HG03097 (cell line): ENCODE measurements around the gene DLG1.
"Not testable (repeated sequence)": the region's sequence is repeated elsewhere in the genome, so short reads cannot be mapped to it uniquely, and the experiment has no call there.

Source experiments
- ATAC-seq: cut with Tn5 transposase; IDR thresholded peaks from one replicate; pipeline ENCODE4 v1.9.1; 2021; ENCODE audit not compliant: unreplicated experiment, low FRiP score

The DLG1 gene

DNA sequence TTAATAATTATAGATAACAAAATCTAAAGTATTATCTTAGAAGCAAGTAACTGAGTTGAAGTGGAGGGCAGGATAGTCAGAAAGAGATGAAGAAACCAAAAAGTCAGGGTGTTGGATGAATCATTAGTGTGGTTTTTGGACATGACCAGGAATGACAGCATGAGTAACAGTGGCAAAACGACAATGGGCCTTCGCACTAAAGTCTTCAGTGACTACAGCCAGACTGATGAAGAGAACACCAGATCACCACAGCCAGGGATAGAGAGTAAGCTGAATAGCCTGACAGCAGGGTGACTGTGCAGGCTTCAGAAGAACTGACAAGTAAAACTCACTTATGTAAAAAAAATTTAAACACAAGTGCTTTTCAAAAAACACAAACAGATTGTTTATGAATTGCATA lies 172.8 kb downstream of the DLG1 start:
- ATAC-seq = no peak

DNA sequence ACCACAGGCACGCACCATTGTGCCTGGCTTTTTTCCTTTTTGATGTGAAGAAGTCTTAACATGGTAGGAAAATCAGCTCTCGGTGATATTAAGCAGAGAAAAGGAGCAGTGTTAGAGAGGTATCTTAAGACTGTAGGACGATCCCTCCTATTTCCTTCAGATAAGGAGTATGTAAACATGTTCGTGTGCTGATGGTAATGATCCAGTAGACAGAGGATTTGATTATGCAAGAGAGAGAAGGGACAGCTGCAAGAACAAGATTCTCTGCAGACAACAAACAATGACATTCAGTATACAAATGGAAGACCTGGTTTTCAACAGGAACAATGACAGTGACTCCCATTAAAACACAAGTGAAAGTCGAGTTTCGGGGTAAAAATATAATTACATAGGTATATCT lies 173.7 kb downstream of the DLG1 start:
- no peak for ATAC-seq

DNA sequence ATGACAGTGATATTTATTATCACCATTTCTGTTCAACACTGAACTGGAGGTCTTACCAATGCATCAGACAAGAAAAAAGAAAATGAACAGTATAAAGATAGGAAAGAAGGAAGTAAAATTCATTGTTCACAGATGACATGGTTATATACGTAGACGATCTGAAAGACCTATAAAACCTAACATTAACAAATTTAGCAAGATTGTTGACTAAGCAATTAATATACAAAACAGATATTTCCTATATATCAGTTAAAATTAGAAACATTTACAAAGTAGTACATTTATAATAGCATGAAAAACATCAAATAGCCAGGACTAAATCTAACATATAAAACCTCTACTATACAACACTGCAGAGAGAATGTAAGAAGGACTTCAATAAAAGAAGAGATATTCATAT lies 176.0 kb downstream of the DLG1 start:
- ATAC-seq = no peak

DNA sequence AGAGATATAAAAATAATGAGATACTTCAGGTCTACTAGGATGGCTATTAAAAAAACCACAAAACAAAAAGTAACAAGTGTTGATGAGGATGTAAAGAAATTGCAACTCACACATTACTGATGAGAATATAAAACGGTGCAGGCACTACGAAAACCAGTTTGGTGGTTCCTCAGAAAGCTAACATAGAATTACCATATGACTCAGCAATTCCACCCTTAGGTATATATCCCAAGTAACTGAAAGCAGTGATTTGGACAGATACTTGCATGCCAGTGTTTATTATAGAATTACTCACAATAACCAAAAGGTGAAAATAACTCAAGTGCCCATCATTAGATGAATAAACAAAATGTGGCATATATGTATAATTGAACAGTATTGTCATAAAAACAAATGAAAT lies 181.3 kb downstream of the DLG1 start:
- ATAC-seq = no peak

- ATAC-seq = no peak
Observed at GRCh38 chr3:197114007-197114406, 184.4 kb downstream of the DLG1 start.

GRCh38 chr3:197111685-197112084 lies 186.7 kb downstream of the DLG1 start:
- ATAC-seq = no peak

GRCh38 chr3:197105786-197106185 lies 192.6 kb downstream of the DLG1 start:
- ATAC-seq = no peak

DNA sequence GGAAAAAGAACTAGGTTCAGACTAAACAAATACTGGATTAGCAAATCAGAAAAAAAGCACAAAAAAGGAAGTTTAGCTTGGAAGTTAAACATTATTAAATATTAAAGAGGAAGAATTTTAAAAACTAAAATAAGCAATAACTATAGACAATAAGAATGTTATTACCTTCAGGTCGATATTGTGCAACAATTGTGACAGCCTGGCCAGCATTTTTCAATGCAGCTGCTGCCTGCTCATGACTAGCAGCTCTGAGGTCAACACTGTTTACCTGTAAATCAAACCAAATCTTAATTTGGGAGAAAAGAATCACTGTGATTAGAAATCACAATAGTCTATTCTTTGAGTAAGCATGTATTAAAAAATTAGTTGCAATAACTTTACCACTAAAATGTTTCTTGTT lies 193.7 kb downstream of the DLG1 start:
- no peak for ATAC-seq

- no peak for ATAC-seq
Observed at GRCh38 chr3:197103766-197104165, 194.6 kb downstream of the DLG1 start.

DNA sequence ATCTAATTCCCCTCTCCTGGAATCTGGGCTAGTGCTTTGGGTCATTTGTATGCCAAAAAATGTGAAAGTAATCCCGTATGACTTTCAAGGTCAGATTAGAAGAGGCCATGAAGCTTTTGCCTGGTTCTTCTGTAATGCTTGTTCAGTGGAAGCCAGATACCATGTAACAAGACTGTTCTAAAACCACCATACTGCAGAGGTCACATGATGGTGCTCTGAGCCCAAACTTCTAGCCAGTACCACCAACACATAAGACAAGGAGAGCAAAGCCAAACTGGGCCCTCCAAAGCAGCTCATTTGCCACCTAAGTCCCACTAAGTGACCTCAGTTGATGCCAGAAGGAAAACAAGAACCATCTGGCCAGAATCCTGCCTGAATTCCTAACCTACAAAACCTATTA lies 204.5 kb downstream of the DLG1 start:
- no peak for ATAC-seq

DNA sequence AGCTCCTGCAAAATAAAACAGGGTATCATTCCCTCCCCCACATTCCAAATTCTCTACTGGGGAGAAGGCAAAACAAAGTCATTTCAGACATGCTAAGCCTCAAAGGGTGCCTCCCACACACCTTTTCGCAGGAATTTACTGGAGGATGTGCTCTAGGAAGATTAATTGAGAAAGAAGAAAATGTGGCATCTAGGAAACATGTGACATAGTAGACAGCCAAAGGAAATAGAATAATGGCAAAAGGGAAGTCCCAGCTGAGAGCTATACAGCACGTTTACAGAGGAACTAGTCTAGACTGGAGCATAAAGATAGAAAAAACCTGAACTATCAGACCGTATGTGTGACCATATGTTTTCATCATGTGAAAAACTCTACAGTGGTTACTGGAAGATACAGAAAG lies 210.0 kb downstream of the DLG1 start:
- ATAC-seq = no peak

- no peak for ATAC-seq
Observed at GRCh38 chr3:197085137-197085536, 213.3 kb downstream of the DLG1 start.

DNA sequence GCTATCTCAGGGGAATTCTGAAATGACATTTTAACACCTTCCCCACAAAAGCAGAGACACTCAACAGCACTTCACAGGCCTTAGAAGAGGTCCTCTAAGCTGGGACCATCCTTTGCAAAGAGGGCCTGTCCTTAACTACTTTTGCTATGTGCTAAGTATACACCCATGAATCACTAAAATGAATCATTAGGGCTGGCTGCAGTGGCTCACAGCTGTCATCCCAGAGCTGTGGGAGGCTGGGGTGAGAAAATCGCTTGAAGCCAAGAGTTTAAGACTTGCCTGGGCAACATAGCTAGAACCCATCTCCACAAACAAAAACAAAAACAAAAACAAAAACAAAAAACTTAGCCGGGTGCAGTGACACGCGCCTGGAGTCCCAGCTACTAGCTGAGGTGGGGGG lies 214.9 kb downstream of the DLG1 start:
- ATAC-seq = no peak

DNA sequence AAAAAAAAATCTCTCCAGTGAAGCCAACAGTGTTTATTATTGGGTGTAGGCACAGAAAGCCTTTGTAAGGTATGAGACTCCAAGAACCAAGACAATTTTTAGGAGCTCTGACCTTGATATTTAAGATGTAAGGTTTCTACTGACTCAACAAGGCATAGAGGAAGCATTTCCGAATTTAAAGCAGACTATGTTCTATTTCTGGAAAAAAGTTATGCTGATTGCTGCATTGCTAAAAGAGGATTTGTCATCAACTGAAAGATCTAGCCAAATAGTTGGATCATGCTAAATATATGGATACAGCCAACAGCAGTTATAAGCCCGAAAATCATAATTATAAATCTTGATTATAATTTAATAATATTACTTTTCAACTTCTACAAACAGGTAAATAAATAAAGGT lies 215.5 kb downstream of the DLG1 start:
- ATAC-seq = no peak

DNA sequence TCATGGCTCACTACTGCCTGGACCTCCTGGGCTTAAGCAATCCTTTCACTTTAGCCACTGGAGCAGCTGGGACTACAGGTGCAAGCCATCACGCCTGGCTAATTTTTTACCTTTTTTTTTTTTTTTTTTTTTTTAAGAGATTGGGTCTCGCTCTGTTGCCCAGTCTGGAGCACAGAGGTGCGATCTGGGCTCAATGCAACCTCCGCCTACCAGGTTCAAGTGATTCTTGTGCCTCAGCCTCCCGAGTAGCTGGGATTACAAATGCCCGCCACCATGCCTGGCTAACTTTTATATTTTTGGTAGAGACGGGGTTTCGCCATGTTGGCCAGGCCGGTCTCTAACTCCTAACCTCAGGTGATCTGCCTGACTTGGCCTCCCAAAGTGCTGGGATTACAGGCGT lies 218.1 kb downstream of the DLG1 start:
- ATAC-seq = no peak

DNA sequence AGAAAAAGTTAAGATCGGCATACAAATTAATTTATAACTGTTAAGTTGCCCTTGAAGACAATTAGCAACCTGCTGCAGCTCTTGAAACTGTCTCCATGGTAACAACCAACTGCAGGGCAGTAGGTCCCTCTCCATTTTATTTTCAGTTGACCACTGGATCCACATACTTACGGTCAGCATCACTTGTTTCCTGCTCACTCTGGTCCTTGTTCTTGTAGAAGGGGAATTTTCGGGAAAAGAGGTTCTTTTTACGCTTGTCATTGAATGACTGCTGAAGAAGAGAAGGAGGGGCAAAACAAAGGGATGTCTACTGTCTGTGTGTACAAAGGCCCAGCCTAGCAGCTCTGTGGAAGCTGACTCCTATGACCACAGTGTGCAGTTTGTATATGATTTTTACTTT lies 222.0 kb downstream of the DLG1 start:
- ATAC-seq = no peak

GRCh38 chr3:197068077-197068476 lies 230.3 kb downstream of the DLG1 start:
- no peak for ATAC-seq

DNA sequence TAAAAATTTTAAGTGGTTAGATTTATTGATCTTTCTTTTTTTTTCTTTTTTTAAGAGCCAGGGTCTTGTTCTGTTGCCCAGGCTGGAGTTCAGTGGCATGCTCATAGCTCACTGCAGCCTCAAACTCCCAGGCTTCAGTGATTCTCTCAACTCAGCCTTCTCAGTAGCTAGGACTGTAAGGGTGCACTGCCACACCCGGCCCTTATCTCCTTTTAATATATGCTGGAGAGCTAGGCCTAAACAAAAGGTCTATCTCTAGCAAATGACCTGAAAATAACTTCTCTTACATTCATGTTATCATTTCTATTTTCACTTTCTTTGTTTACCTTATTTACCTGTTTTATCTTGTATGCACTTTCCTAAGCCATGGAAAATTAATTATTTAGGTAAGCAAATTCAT lies 233.6 kb downstream of the DLG1 start:
- ATAC-seq = no peak

- no peak for ATAC-seq
Observed at GRCh38 chr3:197062446-197062845, 236.0 kb downstream of the DLG1 start.

- not testable (repeated sequence) for ATAC-seq
Observed at GRCh38 chr3:197051637-197052036, 246.8 kb downstream of the DLG1 start.

GRCh38 chr3:197050511-197050910 lies 247.9 kb downstream of the DLG1 start:
- ATAC-seq = no peak

- ATAC-seq = no peak
Observed at GRCh38 chr3:197042539-197042938, 255.9 kb downstream of the DLG1 start.

GRCh38 chr3:197041875-197042488 lies 256.4 kb downstream of the DLG1 start:
- no peak for ATAC-seq
